Stimulated activated CD8-positive, alpha-beta memory T cell treated with anti-CD3 and anti-CD28 coated beads, Interleukin-12 subunit alpha, Interleukin-12 subunit beta, amount 100 ng/mL, for 1 hour (primary cell): ENCODE measurements around the gene HIBADH.
"Not testable (repeated sequence)": the region's sequence is repeated elsewhere in the genome, so short reads cannot be mapped to it uniquely, and the experiment has no call there.

Source experiments
- DNase-seq: peaks from one replicate; pipeline ENCODE4 v3.0.0-alpha.2; 2020; ENCODE audit warnings: low read depth

The HIBADH gene

GRCh38 chr7:27678617-27679260, 16.1 kb upstream of the HIBADH start:
- no peak for DNase-seq

GRCh38 chr7:27677912-27678612, 15.4 kb upstream of the HIBADH start:
- DNase-seq, result no peak

- DNase-seq, result not testable (repeated sequence)
These were observed 11.4 kb upstream of the HIBADH start for GRCh38 chr7:27674126-27674525.

GRCh38 chr7:27671675-27672074, 9.0 kb upstream of the HIBADH start:
- DNase-seq, result no peak

- no peak for DNase-seq
These were observed 8.0 kb upstream of the HIBADH start for GRCh38 chr7:27670676-27671075.

GRCh38 chr7:27670177-27670576, 7.5 kb upstream of the HIBADH start:
- DNase-seq, result no peak

GRCh38 chr7:27665531-27665930, 2.8 kb upstream of the HIBADH start:
- no peak for DNase-seq

GRCh38 chr7:27663989-27664331, 1.3 kb upstream of the HIBADH start:
- no peak for DNase-seq

GRCh38 chr7:27661811-27662489, 733 bp downstream of the HIBADH start:
- no peak for DNase-seq

- no peak for DNase-seq
These were observed 6.0 kb downstream of the HIBADH start for GRCh38 chr7:27656724-27657123.

- no peak for DNase-seq
These were observed 7.5 kb downstream of the HIBADH start for GRCh38 chr7:27655184-27655583.

GRCh38 chr7:27652518-27652917, 10.2 kb downstream of the HIBADH start:
- no peak for DNase-seq

GRCh38 chr7:27651702-27652101, 11.0 kb downstream of the HIBADH start:
- DNase-seq, result no peak

- no peak for DNase-seq
These were observed 12.4 kb downstream of the HIBADH start for GRCh38 chr7:27650283-27650682.

GRCh38 chr7:27647489-27647888, 15.2 kb downstream of the HIBADH start:
- no peak for DNase-seq

GRCh38 chr7:27647046-27647445, 15.6 kb downstream of the HIBADH start:
- DNase-seq, result no peak

GRCh38 chr7:27642271-27642670, 20.4 kb downstream of the HIBADH start:
- no peak for DNase-seq

GRCh38 chr7:27641581-27642230, 21.0 kb downstream of the HIBADH start:
- no peak for DNase-seq

GRCh38 chr7:27640884-27641574, 21.7 kb downstream of the HIBADH start:
- no peak for DNase-seq

GRCh38 chr7:27639851-27640250, 22.8 kb downstream of the HIBADH start:
- DNase-seq, result no peak

- not testable (repeated sequence) for DNase-seq
These were observed 23.6 kb downstream of the HIBADH start for GRCh38 chr7:27639048-27639447.

GRCh38 chr7:27636326-27637006, 26.2 kb downstream of the HIBADH start:
- DNase-seq, result no peak
